Upper lobe of left lung (tissue), 6 donors: ENCODE measurements around the gene PRR5L. TPM values are rescaled to one million over a fixed set of nuclear protein-coding genes. Genes with fewer than 3 reads are reported as not detected.

Source experiments
- ATAC-seq, 2 donors: fragments of 200-7000 bp; cut with Tn5 transposase; one replicate each; pipeline ENCODE4 v1.9.1; 2022; ENCODE audit warnings: mild to moderate bottlenecking in 2 of 2, moderate library complexity in 2 of 2; ENCODE audit not compliant: low FRiP score in 2 of 2
- DNase-seq, 2 donors: peaks; one replicate each; pipeline ENCODE4 v3.0.0-alpha.2; 2019 to 2020
- H3K27ac ChIP-seq, 4 donors: fragments of 200-600 bp; sonication (generic); one replicate each; pipeline ENCODE4 v1.5.1; 2016 to 2019
- H3K27me3 ChIP-seq, 4 donors: fragments of 200-600 bp; sonication (generic); one replicate each; pipeline ENCODE4 v1.5.1; 2017 to 2019
- H3K36me3 ChIP-seq, 4 donors: fragments of 200-600 bp; sonication (generic); one replicate each; pipeline ENCODE4 v1.5.1; 2016 to 2019
- H3K4me1 ChIP-seq, 4 donors: fragments of 200-600 bp; sonication (generic); one replicate each; pipeline ENCODE4 v1.5.1; 2018 to 2019
- H3K4me3 ChIP-seq, 4 donors: fragments of 200-600 bp; sonication (generic); one replicate each; pipeline ENCODE4 v1.5.1; 2017 to 2019; ENCODE audit warnings: mild to moderate bottlenecking in 2 of 4, moderate library complexity in 1 of 4
- H3K9me3 ChIP-seq, 4 donors: fragments of 200-600 bp; sonication (generic); one replicate each; pipeline ENCODE4 v1.5.1; 2018 to 2019
- EP300 ChIP-seq, 4 donors: sonication (generic); formaldehyde crosslinking; IDR thresholded peaks; one replicate each; pipeline ENCODE4 v1.5.1; 2017; ENCODE audit warnings: antibody characterized with exemption in 4 of 4, control low read depth in 2 of 4
- POLR2A ChIP-seq, 4 donors: fragments of 450-650 bp; IDR thresholded peaks; one replicate each; pipeline ENCODE4 v1.5.1; 2016 to 2017; ENCODE audit warnings: antibody characterized with exemption in 4 of 4, mild to moderate bottlenecking in 2 of 4
- POLR2AphosphoS5 ChIP-seq, 2 donors: sonication (generic); formaldehyde crosslinking; IDR thresholded peaks; one replicate each; pipeline ENCODE4 v1.5.1; 2017; ENCODE audit warnings: antibody characterized with exemption in 2 of 2
- WGBS, 2 donors: methylation state at CpG; one replicate each; pipeline ENCODE4 v1.1.5; 2017 to 2018; 5-methylcytosine and 5-hydroxymethylcytosine counted together
- total RNA-seq, 6 donors: library from RNA; depleted of rRNA in 4 of 6; stranded (reverse); fragments of >200 nt in 4 of 6; gene quantifications; one replicate each; pipeline versions ENCODE4 v1.1.0 to v1.2.1, GENCODE V29; 2016 to 2021
- TF ChIP-seq, protein P1 (sequence below), 6 experiments: fragments of 450-650 bp in 4 of 6; fragments of 200-600 bp in 2 of 6; sonication (generic) in 2 of 6; IDR thresholded peaks; one replicate each; pipeline ENCODE4 v1.5.1; 2016 to 2019; ENCODE audit warnings: antibody characterized with exemption in 6 of 6
- donor health status: DM: no; HTN: no; CAD: no; lungs with moderate emphysema.
- donor health status: DM: no; HTN: yes; CAD: no; lungs with severe emphysema.

PRR5L gene
- total RNA-seq, 6 donors from 2014 or later: 18.9 to 40.5 (median 27.6) TPM

DNA sequence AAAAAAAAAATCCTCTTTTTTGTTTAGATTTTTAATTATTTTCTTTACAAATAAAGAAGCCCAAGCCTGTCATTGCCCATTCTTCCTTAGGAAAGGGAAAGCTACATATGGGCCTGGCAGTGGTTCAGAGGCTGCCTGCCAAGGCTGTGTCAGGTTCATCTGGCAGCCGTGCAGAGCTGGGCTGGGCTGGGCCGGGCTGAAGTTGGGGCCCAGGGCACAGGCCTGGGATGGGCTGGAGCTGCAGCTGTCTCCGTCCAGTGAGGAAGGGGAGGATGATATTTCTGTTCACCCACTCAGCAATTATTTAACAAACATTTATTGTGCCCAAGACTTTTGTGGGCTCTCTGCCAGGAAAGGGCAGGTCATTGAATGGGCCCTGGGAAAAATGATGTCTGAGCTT, 4.6 kb downstream of the PRR5L start:
- Histone ChIP-seq H3K27ac (no peak overlapping the region), H3K4me1 (peaks cover 0 to 18% (median 8%) of the 10 kb centered on the region in 4 donors), H3K4me3 (no peak overlapping the region), H3K36me3 (no peaks in the 10 kb centered on the region), H3K9me3 (no peaks in the 10 kb centered on the region), H3K27me3 (no peaks in the 10 kb centered on the region)
- TF ChIP-seq EP300 (IDR thresholded peaks at IDR 0.05): no peak
- no peak for TF ChIP-seq POLR2AphosphoS5 (IDR thresholded peaks at IDR 0.05)
- TF ChIP-seq, protein P1, sequence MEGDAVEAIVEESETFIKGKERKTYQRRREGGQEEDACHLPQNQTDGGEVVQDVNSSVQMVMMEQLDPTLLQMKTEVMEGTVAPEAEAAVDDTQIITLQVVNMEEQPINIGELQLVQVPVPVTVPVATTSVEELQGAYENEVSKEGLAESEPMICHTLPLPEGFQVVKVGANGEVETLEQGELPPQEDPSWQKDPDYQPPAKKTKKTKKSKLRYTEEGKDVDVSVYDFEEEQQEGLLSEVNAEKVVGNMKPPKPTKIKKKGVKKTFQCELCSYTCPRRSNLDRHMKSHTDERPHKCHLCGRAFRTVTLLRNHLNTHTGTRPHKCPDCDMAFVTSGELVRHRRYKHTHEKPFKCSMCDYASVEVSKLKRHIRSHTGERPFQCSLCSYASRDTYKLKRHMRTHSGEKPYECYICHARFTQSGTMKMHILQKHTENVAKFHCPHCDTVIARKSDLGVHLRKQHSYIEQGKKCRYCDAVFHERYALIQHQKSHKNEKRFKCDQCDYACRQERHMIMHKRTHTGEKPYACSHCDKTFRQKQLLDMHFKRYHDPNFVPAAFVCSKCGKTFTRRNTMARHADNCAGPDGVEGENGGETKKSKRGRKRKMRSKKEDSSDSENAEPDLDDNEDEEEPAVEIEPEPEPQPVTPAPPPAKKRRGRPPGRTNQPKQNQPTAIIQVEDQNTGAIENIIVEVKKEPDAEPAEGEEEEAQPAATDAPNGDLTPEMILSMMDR (IDR thresholded peaks at IDR 0.05): no peak
- TF ChIP-seq POLR2A (IDR thresholded peaks at IDR 0.05): no peak
- peak in 1 of 2 donors; percentile 53 for ATAC-seq
- DNase-seq: peak; percentile 45 to 48
- WGBS, 2 donors: 40 to 43% methylated on average over 1 to 3 of the region's 3 CpGs

DNA sequence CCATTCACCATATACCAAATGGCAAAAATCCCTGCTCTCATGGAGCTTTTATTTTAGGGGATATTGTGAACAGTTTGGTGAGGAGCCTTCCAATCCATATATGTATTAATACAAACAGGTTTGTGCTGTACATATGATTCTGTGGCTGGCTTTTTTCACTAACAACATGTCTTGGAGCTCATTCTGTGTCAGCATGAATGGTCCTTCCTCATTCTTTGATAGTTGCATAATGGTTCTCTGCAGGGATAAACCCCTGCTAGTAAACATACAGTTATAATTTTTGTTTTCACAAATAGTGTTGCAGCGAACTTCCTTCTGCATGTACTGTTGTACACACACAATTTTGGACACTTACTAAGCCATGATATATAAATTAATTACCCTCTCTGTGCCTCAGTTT, 8.3 kb downstream of the PRR5L start:
- no peaks in the 10 kb centered on the region for H3K9me3 ChIP-seq
- no peaks in the 10 kb centered on the region for H3K27me3 ChIP-seq
- 53 to 54% methylated on average over 1 of the region's 1 CpG for WGBS, 2 donors
- ATAC-seq (peak in 1 of 2 donors; percentile 55), DNase-seq (no peak)
- H3K4me3 ChIP-seq: no peak overlapping the region
- H3K27ac ChIP-seq: no peak overlapping the region
- TF ChIP-seq POLR2A (IDR thresholded peaks at IDR 0.05) (no peak), EP300 (IDR thresholded peaks at IDR 0.05) (no peak), POLR2AphosphoS5 (IDR thresholded peaks at IDR 0.05) (no peak)
- TF ChIP-seq, protein P1 (IDR thresholded peaks at IDR 0.05): no peak
- peaks cover 0 to 18% (median 8%) of the 10 kb centered on the region in 4 donors for H3K4me1 ChIP-seq
- no peaks in the 10 kb centered on the region for H3K36me3 ChIP-seq

DNA sequence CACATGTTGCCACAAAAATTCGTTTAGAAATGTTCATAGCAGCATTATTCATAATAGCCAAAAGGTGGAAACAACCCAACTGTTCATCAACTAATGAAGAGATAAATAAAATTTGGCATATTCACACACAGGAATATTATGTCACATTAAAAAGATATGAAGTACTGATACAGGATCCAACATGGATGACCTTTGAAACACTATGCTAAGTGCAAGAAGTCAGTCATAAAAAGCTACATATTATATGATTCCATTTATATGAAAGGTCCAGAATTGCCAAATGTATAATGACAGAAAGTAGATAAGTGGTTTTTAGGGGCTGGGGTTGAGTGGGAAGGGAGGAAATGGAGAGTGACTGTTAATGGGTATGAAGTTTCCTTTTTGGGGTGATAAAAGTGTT, 9.0 kb downstream of the PRR5L start:
- Histone ChIP-seq H3K4me1 (peaks cover 0 to 18% (median 9%) of the 10 kb centered on the region in 4 donors), H3K27ac (no peak overlapping the region), H3K27me3 (no peaks in the 10 kb centered on the region), H3K9me3 (no peaks in the 10 kb centered on the region), H3K36me3 (no peaks in the 10 kb centered on the region), H3K4me3 (no peak overlapping the region)
- DNase-seq (no peak), ATAC-seq (no peak)
- TF ChIP-seq EP300 (IDR thresholded peaks at IDR 0.05): no peak
- no peak for TF ChIP-seq POLR2A (IDR thresholded peaks at IDR 0.05)
- 48 to 67% methylated on average over 1 of the region's 1 CpG for whole genome bisulfite sequencing, 2 donors

DNA sequence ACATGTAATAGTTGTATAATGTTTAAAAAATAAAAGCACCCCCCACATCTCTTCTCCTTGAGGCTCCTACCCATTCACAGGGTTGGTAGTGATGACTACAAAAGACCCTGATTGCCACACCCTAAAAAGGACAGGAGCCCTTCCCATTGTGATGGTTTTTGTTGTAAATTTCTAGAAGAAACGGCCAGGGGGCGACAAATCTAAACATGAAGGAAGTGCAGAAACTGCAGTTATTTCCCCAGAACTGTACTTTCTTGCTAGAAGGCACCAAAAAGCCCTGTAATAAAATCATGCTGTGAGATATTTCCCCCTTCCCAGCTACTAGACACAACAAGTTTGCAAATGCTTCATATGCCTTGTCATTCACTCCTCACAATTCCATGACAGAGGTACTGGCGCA, 10.8 kb downstream of the PRR5L start:
- Histone ChIP-seq H3K27ac (no peak overlapping the region), H3K4me1 (peaks cover 0 to 15% (median 3%) of the 10 kb centered on the region in 4 donors), H3K27me3 (no peaks in the 10 kb centered on the region), H3K9me3 (no peaks in the 10 kb centered on the region), H3K36me3 (no peaks in the 10 kb centered on the region), H3K4me3 (no peak overlapping the region)
- peak in 1 of 2 donors; percentile 30 for DNase-seq
- WGBS, 2 donors: 40 to 48% methylated on average over 3 of the region's 3 CpGs
- no peak for ATAC-seq
- TF ChIP-seq POLR2AphosphoS5 (IDR thresholded peaks at IDR 0.05): no peak
- TF ChIP-seq POLR2A (IDR thresholded peaks at IDR 0.05): no peak
- TF ChIP-seq EP300 (IDR thresholded peaks at IDR 0.05): no peak
- TF ChIP-seq, protein P1 (IDR thresholded peaks at IDR 0.05): peak in 4 of 6 experiments; percentile 24 to 43 (median 34)

DNA sequence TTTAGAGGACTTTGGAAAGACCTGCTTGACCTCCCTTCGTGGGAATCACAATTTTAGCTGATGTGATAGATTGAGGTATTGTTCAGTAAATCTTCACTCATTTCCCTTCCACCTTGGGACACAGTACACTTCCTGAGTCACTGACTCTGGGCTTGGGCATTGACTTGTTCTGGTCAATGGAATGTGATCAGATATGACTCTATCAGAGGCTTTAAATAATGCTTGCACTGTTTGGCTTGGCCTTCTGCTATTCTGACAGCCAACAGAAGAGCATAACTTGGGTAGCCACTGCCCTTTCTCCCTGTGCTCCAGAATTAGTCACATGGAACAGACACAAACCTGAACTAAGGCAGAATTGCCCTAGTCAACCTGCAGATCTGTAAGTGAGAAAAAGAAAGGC, 12.5 kb downstream of the PRR5L start:
- no peak for TF ChIP-seq EP300 (IDR thresholded peaks at IDR 0.05)
- TF ChIP-seq POLR2A (IDR thresholded peaks at IDR 0.05): no peak
- TF ChIP-seq, protein P1 (IDR thresholded peaks at IDR 0.05): no peak
- no peak for TF ChIP-seq POLR2AphosphoS5 (IDR thresholded peaks at IDR 0.05)
- Histone ChIP-seq H3K9me3 (no peaks in the 10 kb centered on the region), H3K4me3 (no peak overlapping the region), H3K27ac (no peak overlapping the region), H3K4me1 (peaks cover 0 to 15% (median 3%) of the 10 kb centered on the region in 4 donors), H3K27me3 (no peaks in the 10 kb centered on the region), H3K36me3 (no peaks in the 10 kb centered on the region)
- ATAC-seq: no peak
- 63 to 65% methylated on average over 1 of the region's 1 CpG for WGBS, 2 donors
- DNase-seq: no peak
